IMR-90 (cell line): ENCODE data around the gene ARHGEF38. TPM values are rescaled to one million over a fixed set of nuclear protein-coding genes. Genes with fewer than 3 reads are reported as not detected.

Experiments
- ATAC-seq: fragments of 200-7000 bp; cut with Tn5 transposase; 2 replicates; pipeline ENCODE4 v1.9.1; 2020; ENCODE audit warnings: low read depth, mild to moderate bottlenecking, moderate library complexity
- BruUV-seq: library from RNA; stranded (reverse); fragments of 400-500 nt; replicated peaks from 2 replicates; lab custom pipeline; 2021; lab: Mats Ljungman, UMichigan
- CTCF ChIA-PET: fragments of 300-600 bp; formaldehyde crosslinking; extraction: SDS; loops from one replicate; lab custom pipeline; 2021; ENCODE audit warnings: antibody characterized with exemption; lab: Yijun Ruan, JAX
- POLR2A ChIA-PET: fragments of 300-600 bp; sonication (Branson Sonifier 250); formaldehyde crosslinking; loops from one replicate; lab custom pipeline; 2022; ENCODE audit warnings: antibody characterized with exemption; ENCODE audit not compliant: unreplicated experiment; lab: Charles Lee
- DNase-seq: peaks from one replicate; pipeline ENCODE4 v3.0.0; 2013
- H2AFZ ChIP-seq: replicated peaks from 2 replicates; pipeline ENCODE3; 2013; ENCODE audit warnings: low read length, mild to moderate bottlenecking; ENCODE audit not compliant: poor library complexity
- H2AK5ac ChIP-seq: 2 replicates; pipeline ENCODE4 v1.6.1; 2013; ENCODE audit warnings: low read depth, low read length, inconsistent platforms
- H2AK9ac ChIP-seq: replicated peaks from 2 replicates; pipeline ENCODE3; 2013; ENCODE audit warnings: mild to moderate bottlenecking, low read depth, low read length, moderate library complexity; ENCODE audit not compliant: poor library complexity
- H2BK120ac ChIP-seq: 2 replicates; pipeline ENCODE4 v1.6.1; 2013; ENCODE audit warnings: low read depth, low read length, inconsistent platforms
- H2BK15ac ChIP-seq: 3 replicates; pipeline ENCODE4 v1.6.1; 2013; ENCODE audit warnings: low read depth, low read length, inconsistent platforms
- H2BK20ac ChIP-seq: 2 replicates; pipeline ENCODE4 v1.6.1; 2013; ENCODE audit warnings: low read depth, mild to moderate bottlenecking, inconsistent platforms, low read length, moderate library complexity
- H2BK5ac ChIP-seq: 2 replicates; pipeline ENCODE4 v1.6.1; 2013; ENCODE audit warnings: mild to moderate bottlenecking, low read depth, low read length, inconsistent platforms; ENCODE audit not compliant: poor library complexity, severe bottlenecking
- H3K14ac ChIP-seq: replicated peaks from 2 replicates; pipeline ENCODE4 v1.6.1; 2013; ENCODE audit warnings: low read depth, low read length, inconsistent platforms
- H3K18ac ChIP-seq: 2 replicates; pipeline ENCODE4 v1.6.1; 2013; ENCODE audit warnings: low read depth, low read length, control low read depth
- H3K23ac ChIP-seq: 2 replicates; pipeline ENCODE4 v1.6.1; 2013; ENCODE audit warnings: low read depth, low read length, inconsistent platforms
- H3K27ac ChIP-seq: 2 replicates; pipeline ENCODE4 v1.5.1; 2013; ENCODE audit warnings: mild to moderate bottlenecking, control low read depth, low read length; ENCODE audit not compliant: insufficient read depth
- H3K27me3 ChIP-seq: 2 replicates; pipeline ENCODE4 v1.6.1; 2013; ENCODE audit warnings: low read length; ENCODE audit not compliant: control insufficient read depth, insufficient read depth
- H3K36me3 ChIP-seq: 2 replicates; pipeline ENCODE4 v1.6.1; 2013; ENCODE audit warnings: low read length, mixed read lengths; ENCODE audit not compliant: control insufficient read depth, insufficient read depth
- H3K4ac ChIP-seq: 2 replicates; pipeline ENCODE4 v1.6.1; 2013; ENCODE audit warnings: low read depth, low read length, inconsistent platforms
- H3K4me1 ChIP-seq: 2 replicates; pipeline ENCODE4 v1.6.1; 2013; ENCODE audit warnings: low read length, mixed read lengths; ENCODE audit not compliant: control insufficient read depth, insufficient read depth
- H3K4me2 ChIP-seq: 2 replicates; pipeline ENCODE4 v1.6.1; 2013; ENCODE audit warnings: low read depth, mild to moderate bottlenecking, control low read depth, low read length, moderate library complexity
- H3K4me3 ChIP-seq: 2 replicates; pipeline ENCODE4 v1.5.1; 2013; ENCODE audit warnings: low read depth, mild to moderate bottlenecking, control low read depth, low read length, moderate library complexity; ENCODE audit not compliant: insufficient read depth
- H3K56ac ChIP-seq: 2 replicates; pipeline ENCODE4 v1.6.1; 2013; ENCODE audit warnings: low read length, inconsistent platforms; ENCODE audit not compliant: insufficient read depth; ENCODE audit errors: extremely low read depth
- H3K79me1 ChIP-seq, 2 experiments: 2 replicates each; pipeline ENCODE4 v1.6.1; 2013; ENCODE audit warnings: low read length in 2 of 2, inconsistent platforms in 1 of 2, low read depth in 1 of 2
- H3K9ac ChIP-seq: 2 replicates; pipeline ENCODE4 v1.6.1; 2013; ENCODE audit warnings: low read depth, low read length, control low read depth
- H3K9me1 ChIP-seq: 2 replicates; pipeline ENCODE4 v1.6.1; 2013; ENCODE audit warnings: low read length, inconsistent platforms; ENCODE audit not compliant: insufficient read depth
- H3K9me3 ChIP-seq: 2 replicates; pipeline ENCODE4 v1.6.1; 2013; ENCODE audit warnings: low read length; ENCODE audit not compliant: control insufficient read depth, insufficient read depth
- H4K20me1 ChIP-seq: 2 replicates; pipeline ENCODE4 v1.6.1; 2013; ENCODE audit warnings: low read length, inconsistent platforms; ENCODE audit not compliant: insufficient read depth
- H4K5ac ChIP-seq: 2 replicates; pipeline ENCODE4 v1.6.1; 2013; ENCODE audit warnings: mild to moderate bottlenecking, low read depth, low read length, control low read depth
- H4K8ac ChIP-seq, 2 experiments: 2 replicates each; pipeline ENCODE4 v1.6.1; 2013; ENCODE audit warnings: low read depth in 2 of 2, low read length in 2 of 2, control low read depth in 1 of 2, inconsistent platforms in 1 of 2
- H4K91ac ChIP-seq: 2 replicates; pipeline ENCODE4 v1.6.1; 2013; ENCODE audit warnings: low read depth, low read length, inconsistent platforms; ENCODE audit not compliant: insufficient read depth
- WGBS, 2 experiments: methylation state at CpG; one replicate each; pipeline versions ENCODE4 v1.1.5 to v1.1.7; 2013; ENCODE audit warnings: missing lambda C conversion rate in 2 of 2; ENCODE audit not compliant: insufficient read length in 1 of 2; ENCODE audit errors: extremely low coverage in 2 of 2; 5-methylcytosine and 5-hydroxymethylcytosine counted together
- dilution Hi-C: fragments of 300-500 bp; cut with HindIII; formaldehyde crosslinking; loops from one replicate; pipeline ENCODE4 v1.14.3; 2018; ENCODE audit warnings: low sequenced_read_pairs; ENCODE audit not compliant: unreplicated experiment
- in situ Hi-C: fragments of 300-500 bp; cut with MboI; formaldehyde crosslinking; loops from 3 replicates; pipeline ENCODE4 v1.14.3; 2019; ENCODE audit warnings: low sequenced_read_pairs, inconsistent platforms, mixed read lengths
- intact Hi-C: fragments of 100-400 bp; cut with micrococcal nuclease; formaldehyde crosslinking; loops from 2 replicates; pipeline ENCODE4 v1.10.0; 2022
- polyA plus RNA-seq, 3 experiments: library from polyadenylated mRNA; depleted of rRNA; stranded (reverse); fragments of >200 nt; gene quantifications; 2 replicates each; pipeline ENCODE4 v1.2.3, GENCODE V29; 2012; ENCODE audit warnings: low replicate concordance in 1 of 3
- total RNA-seq: library from RNA; depleted of rRNA; stranded (reverse); fragments of >200 nt; gene quantifications from 2 replicates; pipeline ENCODE4 v1.2.3, GENCODE V29; 2012
- TF ChIP-seq, protein P1 (sequence below): fragments of 150-350 bp; IDR thresholded peaks from 2 replicates; pipeline ENCODE4 v1.6.1; 2017; ENCODE audit warnings: mild to moderate bottlenecking, antibody characterized with exemption, low read length, low read depth
- TF ChIP-seq, protein P2 (sequence below): conservative IDR thresholded peaks from 2 replicates; pipeline ENCODE4 v1.5.1; 2012; ENCODE audit warnings: mild to moderate bottlenecking, low read depth, low read length, improper control_type of control experiment

The ARHGEF38 gene
- total and polyA plus RNA-seq, 2 of the 4 experiments (the other 2 are of a cell fraction) = not detected

DNA sequence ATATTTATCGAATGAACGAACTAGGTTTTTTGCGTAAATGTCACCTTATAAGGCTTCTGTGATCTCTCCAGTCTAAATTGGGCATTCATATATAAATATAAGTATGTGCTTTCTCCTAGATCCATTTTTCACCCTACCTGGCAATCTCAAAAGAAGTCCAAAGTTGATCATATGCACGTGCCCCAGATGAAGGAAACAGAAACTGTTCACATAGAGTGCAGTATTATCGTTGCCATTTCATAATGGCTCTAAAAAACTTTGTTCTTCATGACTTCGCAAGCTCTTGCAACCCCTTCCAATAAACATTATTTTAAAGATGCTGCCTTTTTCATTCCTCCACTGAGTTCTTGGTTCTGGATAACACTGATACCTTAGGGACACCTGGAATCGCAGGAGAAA is 155.4 kb downstream of the ARHGEF38 start:
- Histone ChIP-seq H4K20me1 (no peaks in the 10 kb centered on the region), H2BK20ac (no peak overlapping the region), H2AK5ac (peak overlapping the region; percentile 28; the same call in 1 of the 2 replicates), H3K18ac (no peak overlapping the region), H3K4me2 (peak overlapping the region; percentile 83), H2BK5ac (peak overlapping the region; percentile 42), H3K9me3 (no peaks in the 10 kb centered on the region), H3K4me3 (peak overlapping the region; percentile 59), H2BK120ac (no peak overlapping the region), H3K9me1 (peaks cover 3% of the 10 kb centered on the region; the same call in 1 of the 2 replicates), H4K5ac (peak overlapping the region; percentile 46), H3K4ac (peak overlapping the region; percentile 51), H3K79me1 (peaks cover 30 to 58% of the 10 kb centered on the region in 2 experiments), H3K27me3 (no peaks in the 10 kb centered on the region), H2BK15ac (no peak overlapping the region), H4K91ac (peak overlapping the region; percentile 54), H3K56ac (peak overlapping the region; percentile 84), H3K14ac (peak overlapping the region; percentile 82; the same call in 1 of the 2 replicates), H3K23ac (peak overlapping the region; percentile 61), H2AK9ac (peak overlapping the region; percentile 83), H2AFZ (peak overlapping the region; percentile 99), H3K36me3 (peaks cover 4% of the 10 kb centered on the region; the same call in 1 of the 2 replicates), H3K27ac (peak overlapping the region; percentile 75; the same call in 1 of the 2 replicates), H4K8ac (peak overlapping the region; percentile 78 to 92), H3K4me1 (no peaks in the 10 kb centered on the region), H3K9ac (peak overlapping the region; percentile 76)
- ATAC-seq = no peak
- BruUV-seq = no TSS peak
- in situ Hi-C loops = no loop called here
- DNase-seq = no peak
- WGBS, 2 experiments = 0% methylated on average over 3 of the region's 7 CpGs; no CpG with 5 or more reads in 1 of the 2 experiments
- CTCF ChIA-PET = no interaction called here
- intact Hi-C loops = loop anchor here (2.0 to 10.0 kb wide), 4 partner anchors 235 to 563 kb away; partner anchors contain the start of gene TET2
- POLR2A ChIA-PET = interaction anchor here (0.6 kb wide), 1 partner anchor 470 kb away, joined by 7 read pairs; no protein-coding TSS in a partner anchor
- dilution Hi-C loops = no loop called here
- TF ChIP-seq, protein P1, sequence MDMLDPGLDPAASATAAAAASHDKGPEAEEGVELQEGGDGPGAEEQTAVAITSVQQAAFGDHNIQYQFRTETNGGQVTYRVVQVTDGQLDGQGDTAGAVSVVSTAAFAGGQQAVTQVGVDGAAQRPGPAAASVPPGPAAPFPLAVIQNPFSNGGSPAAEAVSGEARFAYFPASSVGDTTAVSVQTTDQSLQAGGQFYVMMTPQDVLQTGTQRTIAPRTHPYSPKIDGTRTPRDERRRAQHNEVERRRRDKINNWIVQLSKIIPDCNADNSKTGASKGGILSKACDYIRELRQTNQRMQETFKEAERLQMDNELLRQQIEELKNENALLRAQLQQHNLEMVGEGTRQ = no peak
- TF ChIP-seq, protein P2, sequence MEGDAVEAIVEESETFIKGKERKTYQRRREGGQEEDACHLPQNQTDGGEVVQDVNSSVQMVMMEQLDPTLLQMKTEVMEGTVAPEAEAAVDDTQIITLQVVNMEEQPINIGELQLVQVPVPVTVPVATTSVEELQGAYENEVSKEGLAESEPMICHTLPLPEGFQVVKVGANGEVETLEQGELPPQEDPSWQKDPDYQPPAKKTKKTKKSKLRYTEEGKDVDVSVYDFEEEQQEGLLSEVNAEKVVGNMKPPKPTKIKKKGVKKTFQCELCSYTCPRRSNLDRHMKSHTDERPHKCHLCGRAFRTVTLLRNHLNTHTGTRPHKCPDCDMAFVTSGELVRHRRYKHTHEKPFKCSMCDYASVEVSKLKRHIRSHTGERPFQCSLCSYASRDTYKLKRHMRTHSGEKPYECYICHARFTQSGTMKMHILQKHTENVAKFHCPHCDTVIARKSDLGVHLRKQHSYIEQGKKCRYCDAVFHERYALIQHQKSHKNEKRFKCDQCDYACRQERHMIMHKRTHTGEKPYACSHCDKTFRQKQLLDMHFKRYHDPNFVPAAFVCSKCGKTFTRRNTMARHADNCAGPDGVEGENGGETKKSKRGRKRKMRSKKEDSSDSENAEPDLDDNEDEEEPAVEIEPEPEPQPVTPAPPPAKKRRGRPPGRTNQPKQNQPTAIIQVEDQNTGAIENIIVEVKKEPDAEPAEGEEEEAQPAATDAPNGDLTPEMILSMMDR = no peak
